Cardiac muscle cell (in vitro differentiated cells and primary cell): ENCODE measurements around the gene EIF5A2. TPM values are rescaled to one million over a fixed set of nuclear protein-coding genes. Genes with fewer than 3 reads are reported as not detected.
"Not testable (repeated sequence)": the region's sequence is repeated elsewhere in the genome, so short reads cannot be mapped to it uniquely, and the experiment has no call there.

Experiments used
- DNase-seq, 2 donors: peaks; one replicate each; pipeline versions ENCODE4 v3.0.0 to v3.0.0-alpha.2; 2010 to 2017; ENCODE audit warnings: low read depth in 1 of 2, low spot score in 1 of 2
- H3K27ac ChIP-seq: fragments of 200-600 bp; sonication (generic); 2 replicates; pipeline ENCODE4 v1.5.1; 2016
- H3K27me3 ChIP-seq: fragments of 200-600 bp; sonication (generic); 2 replicates; pipeline ENCODE4 v1.6.0; 2016; ENCODE audit warnings: control low read depth
- H3K36me3 ChIP-seq: fragments of 200-600 bp; sonication (generic); 2 replicates; pipeline ENCODE4 v1.5.1; 2016; ENCODE audit warnings: control low read depth
- H3K4me1 ChIP-seq: fragments of 200-600 bp; sonication (generic); 2 replicates; pipeline ENCODE4 v1.8.1; 2017; ENCODE audit warnings: low read depth, mild to moderate bottlenecking, mixed run types
- H3K4me3 ChIP-seq: fragments of 200-600 bp; sonication (generic); 2 replicates; pipeline ENCODE4 v1.5.1; 2016; ENCODE audit warnings: mild to moderate bottlenecking
- H3K9me3 ChIP-seq: fragments of 200-600 bp; sonication (generic); 2 replicates; pipeline ENCODE4 v1.5.1; 2017; ENCODE audit warnings: low read depth, mild to moderate bottlenecking, control low read depth
- polyA plus RNA-seq: library from polyadenylated mRNA; unstranded; fragments of >200 nt; fragmentation: Nextera tagmentation; extraction: Ambion mirVana; gene quantifications from 2 replicates; pipeline ENCODE4 v1.2.1, GENCODE V29; 2016
- total RNA-seq: library from RNA; depleted of rRNA; stranded (reverse); fragments of >200 nt; gene quantifications from 2 replicates; pipeline ENCODE4 v1.2.3, GENCODE V29; 2016
- TF ChIP-seq, protein P1 (sequence below): IDR thresholded peaks from 2 replicates; pipeline ENCODE4 v1.5.1; 2012; ENCODE audit warnings: low read depth, mild to moderate bottlenecking, low read length

Gene EIF5A2
- total and polyA plus RNA-seq, 2 experiments from 2014 or later, result 1.3 to 7.3 TPM

DNA sequence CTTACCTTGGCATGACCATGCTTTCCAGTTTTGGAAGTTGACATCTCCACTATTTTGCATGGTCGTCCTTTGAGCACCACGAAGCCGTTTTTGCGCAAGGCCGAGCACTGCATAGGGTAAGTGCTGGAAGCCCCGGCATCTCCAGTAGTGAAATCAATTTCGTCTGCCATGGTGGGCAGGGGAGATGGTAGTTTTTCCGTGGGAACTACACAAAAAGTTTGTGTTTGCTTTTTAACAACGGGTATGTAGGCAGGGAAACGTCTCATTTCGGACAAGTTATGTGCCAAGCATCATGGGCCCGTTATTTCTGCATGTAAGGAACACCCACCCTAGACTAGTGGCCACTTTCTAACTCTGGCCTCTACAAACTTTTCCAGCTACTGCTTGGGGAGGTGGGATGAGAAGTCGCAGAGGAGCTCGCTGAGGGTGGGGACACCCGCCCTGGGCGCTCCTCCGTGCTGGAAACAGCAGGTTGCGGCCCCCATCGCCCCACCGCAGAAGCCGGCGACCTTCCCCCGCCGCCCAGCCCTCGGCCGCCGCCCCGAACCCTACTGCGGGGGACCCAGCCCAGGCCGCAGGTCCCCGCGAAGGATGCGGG lies 701 bp downstream of the EIF5A2 start:
- DNase-seq, result peak; percentile 5 to 34
- H3K4me3 ChIP-seq, result peak overlapping the region; percentile 64
- H3K9me3 ChIP-seq, result no peaks in the 10 kb centered on the region
- peaks cover 18% of the 10 kb centered on the region for H3K27me3 ChIP-seq
- H3K36me3 ChIP-seq, result no peaks in the 10 kb centered on the region
- H3K27ac ChIP-seq, result no peak overlapping the region
- no peaks in the 10 kb centered on the region for H3K4me1 ChIP-seq
- TF ChIP-seq, protein P1, sequence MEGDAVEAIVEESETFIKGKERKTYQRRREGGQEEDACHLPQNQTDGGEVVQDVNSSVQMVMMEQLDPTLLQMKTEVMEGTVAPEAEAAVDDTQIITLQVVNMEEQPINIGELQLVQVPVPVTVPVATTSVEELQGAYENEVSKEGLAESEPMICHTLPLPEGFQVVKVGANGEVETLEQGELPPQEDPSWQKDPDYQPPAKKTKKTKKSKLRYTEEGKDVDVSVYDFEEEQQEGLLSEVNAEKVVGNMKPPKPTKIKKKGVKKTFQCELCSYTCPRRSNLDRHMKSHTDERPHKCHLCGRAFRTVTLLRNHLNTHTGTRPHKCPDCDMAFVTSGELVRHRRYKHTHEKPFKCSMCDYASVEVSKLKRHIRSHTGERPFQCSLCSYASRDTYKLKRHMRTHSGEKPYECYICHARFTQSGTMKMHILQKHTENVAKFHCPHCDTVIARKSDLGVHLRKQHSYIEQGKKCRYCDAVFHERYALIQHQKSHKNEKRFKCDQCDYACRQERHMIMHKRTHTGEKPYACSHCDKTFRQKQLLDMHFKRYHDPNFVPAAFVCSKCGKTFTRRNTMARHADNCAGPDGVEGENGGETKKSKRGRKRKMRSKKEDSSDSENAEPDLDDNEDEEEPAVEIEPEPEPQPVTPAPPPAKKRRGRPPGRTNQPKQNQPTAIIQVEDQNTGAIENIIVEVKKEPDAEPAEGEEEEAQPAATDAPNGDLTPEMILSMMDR, result no peak

DNA sequence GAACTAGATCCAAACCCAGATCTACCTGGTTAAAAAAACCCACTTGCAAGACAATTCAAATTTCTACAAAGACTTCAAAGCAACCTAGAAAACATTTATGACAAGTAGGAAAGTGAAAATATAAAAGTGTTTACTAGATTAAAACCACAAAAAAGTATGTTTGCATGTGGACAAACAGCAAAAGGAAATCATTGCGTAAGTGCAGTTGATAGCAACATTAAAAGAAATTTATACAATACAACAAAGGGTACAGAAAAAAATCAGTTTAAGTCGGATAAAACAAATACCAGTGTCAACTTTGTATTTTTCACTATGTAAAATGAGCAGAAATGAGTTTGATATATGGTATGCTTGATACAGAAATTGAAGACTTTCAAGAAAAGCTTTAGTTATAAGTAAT lies 2.6 kb downstream of the EIF5A2 start:
- no peak overlapping the region for H3K4me3 ChIP-seq
- H3K4me1 ChIP-seq, result no peaks in the 10 kb centered on the region
- H3K36me3 ChIP-seq, result no peaks in the 10 kb centered on the region
- DNase-seq, result no peak
- no peaks in the 10 kb centered on the region for H3K9me3 ChIP-seq
- TF ChIP-seq, protein P1, result no peak
- no peak overlapping the region for H3K27ac ChIP-seq
- peaks cover 18% of the 10 kb centered on the region for H3K27me3 ChIP-seq

DNA sequence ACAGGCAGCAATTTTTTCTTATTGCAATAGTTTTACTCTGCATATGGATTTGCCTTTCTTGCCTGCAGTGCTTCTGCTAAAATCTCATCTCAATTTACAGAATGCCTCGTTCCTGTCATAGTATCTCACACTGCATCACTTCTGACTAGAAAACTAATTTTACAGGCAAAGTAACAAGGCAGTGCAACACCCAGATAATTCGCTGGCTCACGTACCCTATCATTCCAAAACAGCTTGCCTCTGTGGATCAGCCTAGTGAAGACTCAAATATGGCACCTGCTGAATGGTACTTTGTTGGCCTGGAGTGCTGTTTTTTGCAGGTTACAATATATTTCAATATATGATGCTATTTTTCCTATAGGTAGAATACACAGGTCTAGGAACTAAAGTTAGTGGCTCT lies 5.3 kb downstream of the EIF5A2 start:
- no peak for DNase-seq
- H3K36me3 ChIP-seq, result no peaks in the 10 kb centered on the region
- no peak overlapping the region for H3K4me3 ChIP-seq
- no peaks in the 10 kb centered on the region for H3K9me3 ChIP-seq
- TF ChIP-seq, protein P1, result no peak
- H3K27ac ChIP-seq, result no peak overlapping the region
- H3K4me1 ChIP-seq, result no peaks in the 10 kb centered on the region
- H3K27me3 ChIP-seq, result peaks cover 18% of the 10 kb centered on the region

DNA sequence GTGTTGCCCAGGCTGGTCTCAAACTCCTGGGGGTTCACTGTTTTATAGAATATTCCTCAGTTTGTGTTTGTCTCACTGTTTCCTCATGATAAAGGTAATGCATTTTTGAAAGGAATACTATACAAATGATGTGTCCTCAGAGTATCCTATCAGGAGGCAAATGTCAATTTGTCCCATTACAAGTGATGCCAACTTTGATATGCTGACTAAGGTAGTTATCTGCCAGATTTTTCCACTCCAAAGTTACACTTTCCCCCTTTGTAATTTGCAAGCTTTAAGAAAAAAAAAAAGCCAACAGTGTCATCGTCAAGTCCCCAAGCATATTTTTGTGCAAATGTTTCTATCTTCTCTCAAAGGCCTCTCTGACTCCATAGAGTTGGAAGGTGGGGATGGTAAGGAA lies 9.0 kb downstream of the EIF5A2 start:
- Histone ChIP-seq H3K9me3 (no peaks in the 10 kb centered on the region), H3K27ac (no peak overlapping the region), H3K4me1 (no peaks in the 10 kb centered on the region), H3K4me3 (no peak overlapping the region), H3K36me3 (no peaks in the 10 kb centered on the region), H3K27me3 (no peaks in the 10 kb centered on the region)
- TF ChIP-seq, protein P1, result no peak
- DNase-seq, result no peak

DNA sequence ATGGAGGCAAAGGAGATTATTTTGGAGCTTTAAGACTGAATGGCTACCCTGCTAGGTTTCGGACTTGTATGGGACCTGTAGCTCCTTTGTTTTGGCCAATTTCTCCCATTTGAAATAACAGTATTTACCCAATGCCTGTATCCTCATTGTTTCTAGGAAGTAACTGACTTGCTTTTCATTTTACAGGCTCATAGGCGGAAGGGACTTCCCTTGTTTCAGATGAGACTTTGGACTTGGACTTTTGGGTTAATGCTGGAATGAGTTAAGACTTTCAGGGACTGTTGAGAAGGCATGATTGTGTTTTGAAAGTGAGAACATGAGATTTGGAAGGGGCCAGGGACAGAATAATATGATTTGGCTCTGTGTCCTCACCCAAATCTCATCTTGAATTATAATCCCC lies 10.5 kb downstream of the EIF5A2 start:
- Histone ChIP-seq H3K9me3 (no peaks in the 10 kb centered on the region), H3K27ac (no peak overlapping the region), H3K4me3 (no peak overlapping the region), H3K27me3 (no peaks in the 10 kb centered on the region), H3K4me1 (no peaks in the 10 kb centered on the region), H3K36me3 (no peaks in the 10 kb centered on the region)
- TF ChIP-seq, protein P1, result no peak
- no peak for DNase-seq

DNA sequence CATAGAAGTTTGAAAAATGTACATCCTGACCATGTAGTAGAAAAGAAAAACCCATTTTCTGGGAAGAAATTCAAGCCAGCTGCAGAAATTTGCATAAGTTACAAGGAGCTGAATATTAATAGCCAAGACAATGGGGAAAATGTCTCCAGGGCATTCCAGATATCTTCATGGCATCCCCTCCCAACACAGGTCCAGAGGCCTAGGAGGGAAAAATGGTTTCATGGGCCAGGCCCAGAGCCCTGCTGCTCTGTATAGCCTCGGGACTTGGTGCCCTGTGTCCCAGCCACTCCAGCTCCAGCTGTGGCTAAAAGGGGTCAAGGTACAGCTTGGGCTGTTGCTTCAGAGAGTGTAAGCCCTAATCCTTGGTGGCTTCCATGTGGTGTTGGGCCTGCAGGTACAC lies 11.2 kb downstream of the EIF5A2 start:
- not testable (repeated sequence) for DNase-seq, H3K27ac ChIP-seq, H3K4me1 ChIP-seq, H3K4me3 ChIP-seq, H3K36me3 ChIP-seq, H3K27me3 ChIP-seq, H3K9me3 ChIP-seq
